Measurements from ENCODE around the gene TLR9.

DNA sequence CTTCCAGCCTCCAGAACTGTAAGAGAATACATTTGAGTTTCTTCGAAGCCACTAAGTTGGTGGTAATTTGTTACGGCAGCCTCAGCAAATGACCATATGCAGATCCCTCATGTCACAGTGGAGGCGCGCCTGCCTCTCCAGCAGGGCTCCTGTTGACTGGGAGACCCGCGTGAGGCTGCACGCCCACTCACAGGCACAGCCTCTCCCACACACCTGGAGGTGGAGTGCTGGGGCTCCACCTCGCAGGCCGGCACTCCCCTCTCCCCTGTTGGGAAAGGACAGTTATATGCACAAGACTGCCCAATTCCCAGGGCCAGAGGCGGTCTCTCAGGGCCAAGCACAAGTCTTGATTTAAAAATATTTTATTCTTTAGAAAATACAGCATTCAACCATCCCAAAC is 2.8 kb upstream of the TLR9 start:
- TF ChIP-seq, protein P1, sequence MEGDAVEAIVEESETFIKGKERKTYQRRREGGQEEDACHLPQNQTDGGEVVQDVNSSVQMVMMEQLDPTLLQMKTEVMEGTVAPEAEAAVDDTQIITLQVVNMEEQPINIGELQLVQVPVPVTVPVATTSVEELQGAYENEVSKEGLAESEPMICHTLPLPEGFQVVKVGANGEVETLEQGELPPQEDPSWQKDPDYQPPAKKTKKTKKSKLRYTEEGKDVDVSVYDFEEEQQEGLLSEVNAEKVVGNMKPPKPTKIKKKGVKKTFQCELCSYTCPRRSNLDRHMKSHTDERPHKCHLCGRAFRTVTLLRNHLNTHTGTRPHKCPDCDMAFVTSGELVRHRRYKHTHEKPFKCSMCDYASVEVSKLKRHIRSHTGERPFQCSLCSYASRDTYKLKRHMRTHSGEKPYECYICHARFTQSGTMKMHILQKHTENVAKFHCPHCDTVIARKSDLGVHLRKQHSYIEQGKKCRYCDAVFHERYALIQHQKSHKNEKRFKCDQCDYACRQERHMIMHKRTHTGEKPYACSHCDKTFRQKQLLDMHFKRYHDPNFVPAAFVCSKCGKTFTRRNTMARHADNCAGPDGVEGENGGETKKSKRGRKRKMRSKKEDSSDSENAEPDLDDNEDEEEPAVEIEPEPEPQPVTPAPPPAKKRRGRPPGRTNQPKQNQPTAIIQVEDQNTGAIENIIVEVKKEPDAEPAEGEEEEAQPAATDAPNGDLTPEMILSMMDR (conservative IDR thresholded peaks at IDR 0.05; ENCODE audit: low read depth, low read length) = no peak
- no peak for TF ChIP-seq EZH2phosphoT487 (IDR thresholded peaks at IDR 0.05; ENCODE audit: borderline replicate concordance, low read length)
- no peak for TF ChIP-seq EZH2 (IDR thresholded peaks at IDR 0.05; ENCODE audit: low read length, unreplicated experiment)
